Transverse colon (tissue), 3 donors: ENCODE results near the gene NOTCH2NLA.
"Not testable (repeated sequence)": the region's sequence is repeated elsewhere in the genome, so short reads cannot be mapped to it uniquely, and the experiment has no call there.

ENCODE experiments used
- EP300 ChIP-seq: sonication (generic); formaldehyde crosslinking; IDR thresholded peaks from one replicate; pipeline ENCODE4 v1.6.1; 2017; ENCODE audit warnings: antibody characterized with exemption, low read depth
- TF ChIP-seq, protein P1 (sequence below), 5 experiments: fragments of 200-600 bp in 3 of 5; fragments of 450-650 bp in 2 of 5; sonication (generic) in 3 of 5; IDR thresholded peaks; 1 replicate in 2 of 5; 2 replicates in 3 of 5; pipeline ENCODE4 v1.5.1; 2016 to 2017; ENCODE audit warnings: antibody characterized with exemption in 5 of 5, inconsistent platforms in 3 of 5, mild to moderate bottlenecking in 2 of 5, moderate library complexity in 1 of 5

- not testable (repeated sequence) for TF ChIP-seq EP300
- TF ChIP-seq, protein P1, sequence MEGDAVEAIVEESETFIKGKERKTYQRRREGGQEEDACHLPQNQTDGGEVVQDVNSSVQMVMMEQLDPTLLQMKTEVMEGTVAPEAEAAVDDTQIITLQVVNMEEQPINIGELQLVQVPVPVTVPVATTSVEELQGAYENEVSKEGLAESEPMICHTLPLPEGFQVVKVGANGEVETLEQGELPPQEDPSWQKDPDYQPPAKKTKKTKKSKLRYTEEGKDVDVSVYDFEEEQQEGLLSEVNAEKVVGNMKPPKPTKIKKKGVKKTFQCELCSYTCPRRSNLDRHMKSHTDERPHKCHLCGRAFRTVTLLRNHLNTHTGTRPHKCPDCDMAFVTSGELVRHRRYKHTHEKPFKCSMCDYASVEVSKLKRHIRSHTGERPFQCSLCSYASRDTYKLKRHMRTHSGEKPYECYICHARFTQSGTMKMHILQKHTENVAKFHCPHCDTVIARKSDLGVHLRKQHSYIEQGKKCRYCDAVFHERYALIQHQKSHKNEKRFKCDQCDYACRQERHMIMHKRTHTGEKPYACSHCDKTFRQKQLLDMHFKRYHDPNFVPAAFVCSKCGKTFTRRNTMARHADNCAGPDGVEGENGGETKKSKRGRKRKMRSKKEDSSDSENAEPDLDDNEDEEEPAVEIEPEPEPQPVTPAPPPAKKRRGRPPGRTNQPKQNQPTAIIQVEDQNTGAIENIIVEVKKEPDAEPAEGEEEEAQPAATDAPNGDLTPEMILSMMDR (IDR thresholded peaks at IDR 0.05), result not testable (repeated sequence)
Measured at GRCh38 chr1:146274083-146274482, 45.3 kb upstream of the NOTCH2NLA start.
